H1 (cell line): ENCODE results near the gene PA2G4. TPM values are rescaled to one million over a fixed set of nuclear protein-coding genes. Genes with fewer than 3 reads are reported as not detected.

Experiments used
- HDAC6 ChIP-seq: IDR thresholded peaks from one replicate; pipeline ENCODE4 v1.7.1; 2012; ENCODE audit warnings: low read depth, mild to moderate bottlenecking, inconsistent platforms, low read length, moderate library complexity
- TAF1 ChIP-seq: IDR thresholded peaks from 2 replicates; pipeline ENCODE4 v1.6.1; 2011; ENCODE audit warnings: mild to moderate bottlenecking, low read depth, low read length
- polyA plus RNA-seq, 7 experiments: library from polyadenylated mRNA; depleted of rRNA in 3 of 7; stranded (reverse) in 5 of 7; unstranded in 2 of 7; fragments of >200 nt in 5 of 7; fragments of 200-250 nt in 2 of 7; gene quantifications; 1 replicate in 5 of 7; 2 replicates in 1 of 7; 4 replicates in 1 of 7; pipeline versions ENCODE4 v1.2.1 to v1.2.3, GENCODE V29; 2011 to 2013; ENCODE audit warnings: missing spikeins in 2 of 7, mixed read lengths in 2 of 7
- total RNA-seq: library from RNA; stranded (reverse); fragmentation: NEBNext Ultra II Directional; extraction: Animal tissue kit (Norgen Biotek cat#: 25700); gene quantifications from 2 replicates; pipeline ENCODE4 v1.2.1, GENCODE V29; 2021
- TF ChIP-seq, protein P1 (sequence below): IDR thresholded peaks from 2 replicates; pipeline ENCODE4 v1.6.1; 2012; ENCODE audit warnings: inconsistent platforms

The PA2G4 gene
- total and polyA plus RNA-seq, 2 of the 8 experiments (the other 6 are each of a cell fraction or from before 2014, with no cell fraction given): 159 to 242 TPM

DNA sequence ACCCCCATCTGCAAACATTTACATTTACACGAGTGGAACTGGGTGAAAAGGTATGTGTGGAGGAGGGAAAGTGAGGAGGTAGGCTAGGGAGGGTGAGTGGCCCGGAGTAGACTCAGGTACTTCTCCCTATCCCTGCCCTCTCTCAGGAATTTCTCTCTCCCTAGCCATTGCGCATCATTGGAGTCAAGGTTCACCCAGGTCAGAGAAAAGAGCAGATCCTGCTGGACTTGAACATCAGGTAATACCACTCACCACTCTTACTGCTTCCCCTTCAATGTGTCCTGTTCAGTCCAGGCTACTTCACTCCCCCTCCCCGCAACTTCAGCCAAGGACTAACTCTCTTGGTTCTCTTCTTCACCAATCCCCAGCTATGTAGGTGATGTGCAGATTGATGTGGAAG is 26.5 kb downstream of the PA2G4 start (continued):
- TF ChIP-seq HDAC6 (no peak), TAF1 (no peak)
- TF ChIP-seq, protein P1, sequence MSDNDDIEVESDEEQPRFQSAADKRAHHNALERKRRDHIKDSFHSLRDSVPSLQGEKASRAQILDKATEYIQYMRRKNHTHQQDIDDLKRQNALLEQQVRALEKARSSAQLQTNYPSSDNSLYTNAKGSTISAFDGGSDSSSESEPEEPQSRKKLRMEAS: no peak
